Caco-2 (cell line): ENCODE data around the gene GNL2. TPM values are rescaled to one million over a fixed set of nuclear protein-coding genes. Genes with fewer than 3 reads are reported as not detected.
"Not testable (repeated sequence)": the region's sequence is repeated elsewhere in the genome, so short reads cannot be mapped to it uniquely, and the experiment has no call there.

ENCODE experiments used
- BruUV-seq: library from RNA; stranded (reverse); fragments of 400-500 nt; replicated peaks from 2 replicates; lab custom pipeline; 2021; lab: Mats Ljungman, UMichigan
- CTCF ChIA-PET: fragments of 300-600 bp; sonication (Branson Sonifier 250); formaldehyde crosslinking; loops from one replicate; lab custom pipeline; 2022; ENCODE audit warnings: antibody characterized with exemption; lab: Charles Lee
- POLR2A ChIA-PET: fragments of 300-600 bp; sonication (Branson Sonifier 250); formaldehyde crosslinking; loops from one replicate; lab custom pipeline; 2022; ENCODE audit warnings: antibody characterized with exemption; lab: Charles Lee
- DNase-seq, 2 experiments: peaks; one replicate each; pipeline versions ENCODE4 v3.0.0 to v3.0.0-alpha.2; 2020 to 2022
- H3K27me3 ChIP-seq: replicated peaks from 2 replicates; pipeline ENCODE4 v1.6.0; 2011; ENCODE audit warnings: low read length; ENCODE audit not compliant: control insufficient read depth, insufficient read depth
- H3K36me3 ChIP-seq: 2 replicates; pipeline ENCODE4 v1.5.1; 2011; ENCODE audit warnings: low read length; ENCODE audit not compliant: control insufficient read depth, insufficient read depth
- H3K4me1 ChIP-seq: fragments of 250-450 bp; sonication (Bioruptor Pico); 2 replicates; pipeline ENCODE4 v1.5.1; 2020; ENCODE audit warnings: mild to moderate bottlenecking
- H3K4me3 ChIP-seq: 2 replicates; pipeline ENCODE4 v1.5.1; 2011; ENCODE audit warnings: low read depth, mild to moderate bottlenecking, control low read depth, low read length
- H3K9me3 ChIP-seq: fragments of 250-450 bp; sonication (Bioruptor Pico); 2 replicates; pipeline ENCODE4 v1.5.1; 2020; ENCODE audit warnings: mild to moderate bottlenecking, moderate library complexity
- H3K27ac Mint-ChIP-seq: one replicate; pipeline ENCODE4 v1.8.0; 2022; ENCODE audit warnings: mixed read lengths; ENCODE audit not compliant: unreplicated experiment
- H3K27me3 Mint-ChIP-seq: one replicate; pipeline ENCODE4 v1.8.0; 2022; ENCODE audit warnings: mixed read lengths; ENCODE audit not compliant: insufficient read depth, unreplicated experiment
- H3K36me3 Mint-ChIP-seq: one replicate; pipeline ENCODE4 v1.8.0; 2022; ENCODE audit warnings: mild to moderate bottlenecking, mixed read lengths; ENCODE audit not compliant: insufficient read depth, unreplicated experiment
- H3K4me1 Mint-ChIP-seq: one replicate; pipeline ENCODE4 v1.8.0; 2022; ENCODE audit warnings: low read depth, mixed read lengths; ENCODE audit not compliant: unreplicated experiment
- H3K4me3 Mint-ChIP-seq: one replicate; pipeline ENCODE4 v1.8.0; 2022; ENCODE audit warnings: mild to moderate bottlenecking, moderate library complexity, mixed read lengths; ENCODE audit not compliant: unreplicated experiment
- H3K9me3 Mint-ChIP-seq: one replicate; pipeline ENCODE4 v1.8.0; 2022; ENCODE audit warnings: mixed read lengths; ENCODE audit not compliant: unreplicated experiment
- intact Hi-C: fragments of 100-400 bp; cut with micrococcal nuclease; formaldehyde crosslinking; loops from one replicate; pipeline ENCODE4 v1.10.0; 2022; ENCODE audit not compliant: unreplicated experiment
- total RNA-seq: library from RNA; stranded (reverse); gene quantifications from 2 replicates; pipeline ENCODE4 v1.2.3, GENCODE V29; 2022
- TF ChIP-seq, protein P1 (sequence below), 2 experiments: fragments of 200-600 bp in 1 of 2; IDR thresholded peaks; 1 replicate in 1 of 2; 2 replicates in 1 of 2; pipeline versions ENCODE4 v1.5.1 to v1.8.0; 2011 to 2022; ENCODE audit warnings: antibody characterized with exemption in 1 of 2, control low read depth in 1 of 2, inconsistent platforms in 1 of 2, low read depth in 1 of 2, low read length in 1 of 2, mild to moderate bottlenecking in 1 of 2, moderate library complexity in 1 of 2; ENCODE audit not compliant: insufficient read depth in 1 of 2, severe bottlenecking in 1 of 2, unreplicated experiment in 1 of 2

The GNL2 gene
- total RNA-seq, 1 experiment from 2014 or later: 51.6 TPM

DNA sequence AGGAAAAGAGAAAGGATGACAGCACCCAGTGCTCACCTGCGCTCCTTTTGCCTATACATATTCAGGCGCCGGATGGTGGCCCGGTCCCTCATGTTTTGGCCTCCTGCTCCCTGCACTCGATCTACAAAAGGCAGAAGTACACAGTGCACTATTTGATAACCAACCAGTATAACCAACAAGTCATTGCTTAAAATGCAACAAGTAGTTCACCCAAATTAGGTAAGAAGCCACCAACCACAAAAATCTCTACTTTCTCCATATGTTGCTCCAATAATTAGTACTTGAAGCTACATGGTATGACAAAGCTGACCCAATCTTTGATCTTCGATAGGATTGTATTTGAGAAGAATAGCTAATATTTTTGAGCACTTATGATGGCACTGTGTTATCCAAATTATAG lies 2.0 kb downstream of the GNL2 start:
- H3K4me3 Mint-ChIP-seq: no peak overlapping the region
- H3K36me3 ChIP-seq: no peaks in the 10 kb centered on the region
- H3K27ac Mint-ChIP-seq: no peak overlapping the region
- DNase-seq: no peak
- no TSS peak for BruUV-seq
- intact Hi-C loops: no loop called here
- H3K27me3 ChIP-seq: no peaks in the 10 kb centered on the region
- peaks cover 35% of the 10 kb centered on the region for H3K36me3 Mint-ChIP-seq
- TF ChIP-seq, protein P1, sequence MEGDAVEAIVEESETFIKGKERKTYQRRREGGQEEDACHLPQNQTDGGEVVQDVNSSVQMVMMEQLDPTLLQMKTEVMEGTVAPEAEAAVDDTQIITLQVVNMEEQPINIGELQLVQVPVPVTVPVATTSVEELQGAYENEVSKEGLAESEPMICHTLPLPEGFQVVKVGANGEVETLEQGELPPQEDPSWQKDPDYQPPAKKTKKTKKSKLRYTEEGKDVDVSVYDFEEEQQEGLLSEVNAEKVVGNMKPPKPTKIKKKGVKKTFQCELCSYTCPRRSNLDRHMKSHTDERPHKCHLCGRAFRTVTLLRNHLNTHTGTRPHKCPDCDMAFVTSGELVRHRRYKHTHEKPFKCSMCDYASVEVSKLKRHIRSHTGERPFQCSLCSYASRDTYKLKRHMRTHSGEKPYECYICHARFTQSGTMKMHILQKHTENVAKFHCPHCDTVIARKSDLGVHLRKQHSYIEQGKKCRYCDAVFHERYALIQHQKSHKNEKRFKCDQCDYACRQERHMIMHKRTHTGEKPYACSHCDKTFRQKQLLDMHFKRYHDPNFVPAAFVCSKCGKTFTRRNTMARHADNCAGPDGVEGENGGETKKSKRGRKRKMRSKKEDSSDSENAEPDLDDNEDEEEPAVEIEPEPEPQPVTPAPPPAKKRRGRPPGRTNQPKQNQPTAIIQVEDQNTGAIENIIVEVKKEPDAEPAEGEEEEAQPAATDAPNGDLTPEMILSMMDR (IDR thresholded peaks at IDR 0.05; ENCODE audit: insufficient read depth in 1 of 2, low read depth in 1 of 2, low read length in 1 of 2, severe bottlenecking in 1 of 2, unreplicated experiment in 1 of 2): no peak
- H3K4me3 ChIP-seq: no peak overlapping the region
- no peaks in the 10 kb centered on the region for H3K27me3 Mint-ChIP-seq
- 0 out of 2 replicates have a peak, but pooled peaks cover 6% of the 10 kb centered on the region for H3K4me1 ChIP-seq
- CTCF ChIA-PET: no interaction called here
- no peaks in the 10 kb centered on the region for H3K9me3 ChIP-seq
- H3K4me1 Mint-ChIP-seq: no peaks in the 10 kb centered on the region
- H3K9me3 Mint-ChIP-seq: no peaks in the 10 kb centered on the region
- POLR2A ChIA-PET: no interaction called here

- Histone ChIP-seq H3K36me3 (no peaks in the 10 kb centered on the region), H3K4me1 (no peaks in the 10 kb centered on the region), H3K4me3 (no peak overlapping the region), H3K9me3 (no peaks in the 10 kb centered on the region), H3K27me3 (no peaks in the 10 kb centered on the region)
- H3K9me3 Mint-ChIP-seq: no peaks in the 10 kb centered on the region
- H3K4me1 Mint-ChIP-seq: no peaks in the 10 kb centered on the region
- POLR2A ChIA-PET: no interaction called here
- no peak for DNase-seq
- H3K36me3 Mint-ChIP-seq: peaks cover 48% of the 10 kb centered on the region
- H3K27me3 Mint-ChIP-seq: no peaks in the 10 kb centered on the region
- TF ChIP-seq, protein P1 (IDR thresholded peaks at IDR 0.05; ENCODE audit: insufficient read depth in 1 of 2, low read depth in 1 of 2, low read length in 1 of 2, severe bottlenecking in 1 of 2, unreplicated experiment in 1 of 2): no peak
- H3K27ac Mint-ChIP-seq: no peak overlapping the region
- H3K4me3 Mint-ChIP-seq: no peak overlapping the region
- CTCF ChIA-PET: no interaction called here
- BruUV-seq: no TSS peak
- intact Hi-C loops: no loop called here
Measured at GRCh38 chr1:37588939-37589338, 6.8 kb downstream of the GNL2 start.

DNA sequence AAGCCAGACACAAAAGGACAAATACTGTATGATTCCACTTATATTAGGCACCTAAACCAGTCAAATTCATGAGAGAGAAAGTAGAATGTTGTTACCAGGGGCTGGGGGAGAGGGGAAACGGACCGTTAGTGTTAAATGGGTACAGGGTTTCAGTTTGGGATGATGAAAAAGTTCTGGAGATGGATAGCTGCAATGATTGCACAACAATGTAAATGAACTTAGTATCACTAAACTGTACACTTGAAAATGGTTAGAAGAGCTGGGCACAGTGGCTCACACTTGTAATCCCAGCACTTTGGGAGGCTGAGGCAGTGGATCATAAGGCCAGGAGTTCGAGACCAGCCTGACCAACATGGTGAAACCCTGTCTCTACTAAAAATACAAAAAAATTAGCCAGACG lies 11.2 kb downstream of the GNL2 start:
- H3K9me3 ChIP-seq, DNase-seq, H3K4me3 ChIP-seq, intact Hi-C loops, H3K36me3 ChIP-seq, H3K9me3 Mint-ChIP-seq, H3K27me3 Mint-ChIP-seq, H3K27me3 ChIP-seq, H3K4me3 Mint-ChIP-seq, CTCF ChIA-PET, POLR2A ChIA-PET, BruUV-seq, H3K27ac Mint-ChIP-seq, H3K4me1 ChIP-seq, H3K4me1 Mint-ChIP-seq: not testable (repeated sequence)
- H3K36me3 Mint-ChIP-seq: peaks cover 55% of the 10 kb centered on the region

DNA sequence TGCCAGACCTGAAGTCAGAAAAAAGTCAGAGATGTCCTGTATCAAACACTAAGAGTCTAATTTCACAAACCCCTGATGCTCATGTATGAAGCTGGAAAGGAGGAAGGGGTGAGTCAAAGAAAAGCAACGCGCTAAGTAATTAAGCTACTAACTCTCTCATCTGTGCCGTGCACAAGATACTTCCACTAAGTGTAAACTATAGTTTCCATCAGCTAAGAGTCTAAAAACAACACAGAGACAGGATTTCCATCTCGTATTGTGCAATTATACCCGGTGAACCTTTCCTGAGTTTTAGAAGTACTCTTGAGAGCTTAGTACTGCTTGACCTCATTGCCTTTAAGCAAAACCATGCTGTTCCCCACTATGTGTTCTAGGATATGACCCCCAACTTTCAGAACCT lies 20.0 kb downstream of the GNL2 start:
- H3K27me3 Mint-ChIP-seq: no peaks in the 10 kb centered on the region
- CTCF ChIA-PET: interaction anchor here (0.5 kb wide), 1 partner anchor 939 kb away, joined by 6 read pairs; no protein-coding TSS in a partner anchor
- intact Hi-C loops: no loop called here
- no peak overlapping the region for H3K4me3 Mint-ChIP-seq
- BruUV-seq: no TSS peak
- H3K9me3 Mint-ChIP-seq: no peaks in the 10 kb centered on the region
- no peak for DNase-seq
- H3K27ac Mint-ChIP-seq: no peak overlapping the region
- H3K4me1 Mint-ChIP-seq: no peaks in the 10 kb centered on the region
- H3K27me3 ChIP-seq: no peaks in the 10 kb centered on the region
- H3K9me3 ChIP-seq: no peaks in the 10 kb centered on the region
- no peaks in the 10 kb centered on the region for H3K36me3 ChIP-seq
- no peak overlapping the region for H3K4me3 ChIP-seq
- peaks cover 83% of the 10 kb centered on the region for H3K36me3 Mint-ChIP-seq
- POLR2A ChIA-PET: interaction anchor here (1.0 kb wide), 1 partner anchor 102 kb away, joined by 17 read pairs; no protein-coding TSS in a partner anchor
- TF ChIP-seq, protein P1 (IDR thresholded peaks at IDR 0.05; ENCODE audit: insufficient read depth in 1 of 2, low read depth in 1 of 2, low read length in 1 of 2, severe bottlenecking in 1 of 2, unreplicated experiment in 1 of 2): no peak
- no peaks in the 10 kb centered on the region for H3K4me1 ChIP-seq
